ENCODE results near the gene LIFR. TPM values are rescaled to one million over a fixed set of nuclear protein-coding genes. Genes with fewer than 3 reads are reported as not detected.

The LIFR gene
- total and polyA plus RNA-seq, 4 donors = 39.8 to 179 (median 94.9) TPM

DNA sequence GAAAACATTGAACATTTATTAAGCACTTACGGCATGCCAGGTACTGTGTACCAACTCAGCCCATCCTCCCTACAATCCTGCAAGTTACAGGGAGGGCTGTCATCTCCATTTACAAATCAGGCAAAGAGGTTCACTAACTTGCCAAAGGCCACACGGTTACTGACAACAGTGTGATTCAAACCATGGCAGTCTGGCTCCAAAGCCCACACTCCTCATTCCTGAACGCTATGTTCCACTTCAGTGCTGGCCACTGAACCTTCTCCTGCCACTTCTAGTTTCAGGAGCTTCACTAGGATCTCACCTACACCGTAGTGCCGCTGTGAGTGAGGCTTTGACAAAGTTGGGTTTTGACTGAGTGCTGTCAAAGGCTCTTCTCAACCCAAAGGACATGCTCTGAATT is 7.2 kb upstream of the LIFR start:
- WGBS (ENCODE audit: insufficient coverage) = 90% methylated on average over 3 of the region's 5 CpGs
- H3K27me3 ChIP-seq (ENCODE audit: control insufficient read depth, insufficient read depth, low read length) = no peaks in the 10 kb centered on the region
- no peak for DNase-seq (ENCODE audit: low read depth in 4 of 6, low spot score in 6 of 6)

DNA sequence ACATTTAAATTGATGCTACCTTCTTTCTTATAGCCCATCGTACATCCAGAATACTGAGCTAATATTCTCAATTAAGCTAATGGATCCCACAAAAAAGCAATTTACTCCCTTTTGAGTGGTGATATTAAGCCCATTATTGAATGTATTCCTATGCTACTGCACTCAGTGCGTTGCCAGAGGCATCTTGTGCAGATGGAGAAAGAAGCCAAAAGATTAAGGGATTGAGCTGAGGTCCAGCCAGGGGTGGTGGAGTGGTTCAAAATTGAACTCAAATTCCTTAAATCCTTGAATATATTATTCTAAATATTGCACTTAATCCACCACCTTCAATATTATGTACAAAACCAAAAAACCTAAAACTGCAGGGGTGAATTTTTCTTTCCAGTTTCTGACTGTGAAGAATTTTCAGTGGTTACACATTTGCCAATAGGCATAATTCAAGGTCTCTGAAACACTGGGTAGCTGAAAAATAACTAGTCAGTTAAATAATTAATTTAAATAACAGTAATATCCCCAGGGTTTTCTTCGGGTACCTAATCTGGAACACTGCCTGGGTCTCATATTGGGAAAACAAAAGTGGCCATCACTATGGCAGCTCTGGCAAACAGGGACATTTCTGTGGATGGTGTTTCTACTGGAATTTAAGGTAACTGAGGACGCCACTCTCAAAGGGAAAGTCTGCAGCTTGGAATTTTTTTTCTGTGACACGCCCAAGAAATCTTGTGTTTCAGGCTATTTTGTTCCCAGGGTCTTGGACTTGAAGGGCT is 6.2 kb upstream of the LIFR start:
- Histone ChIP-seq H3K4me3 (ENCODE audit: low read depth, low read length) (no peak overlapping the region), H3K27ac (ENCODE audit: low read depth, low read length) (no peak overlapping the region)
- WGBS (ENCODE audit: insufficient coverage) = 43% methylated on average over 1 of the region's 5 CpGs

More for the DNA sequence above, 7.2 kb upstream of the LIFR start:
- Histone ChIP-seq H3K36me3 (ENCODE audit: control insufficient read depth, insufficient read depth, low read length) (no peaks in the 10 kb centered on the region), H3K9me3 (ENCODE audit: control insufficient read depth, insufficient read depth, low read length) (no peaks in the 10 kb centered on the region), H3K27ac (ENCODE audit: low read depth, low read length) (no peak overlapping the region), H3K4me1 (ENCODE audit: control insufficient read depth, insufficient read depth, low read length) (no peaks in the 10 kb centered on the region), H3K4me3 (ENCODE audit: low read depth, low read length) (no peak overlapping the region)

DNA sequence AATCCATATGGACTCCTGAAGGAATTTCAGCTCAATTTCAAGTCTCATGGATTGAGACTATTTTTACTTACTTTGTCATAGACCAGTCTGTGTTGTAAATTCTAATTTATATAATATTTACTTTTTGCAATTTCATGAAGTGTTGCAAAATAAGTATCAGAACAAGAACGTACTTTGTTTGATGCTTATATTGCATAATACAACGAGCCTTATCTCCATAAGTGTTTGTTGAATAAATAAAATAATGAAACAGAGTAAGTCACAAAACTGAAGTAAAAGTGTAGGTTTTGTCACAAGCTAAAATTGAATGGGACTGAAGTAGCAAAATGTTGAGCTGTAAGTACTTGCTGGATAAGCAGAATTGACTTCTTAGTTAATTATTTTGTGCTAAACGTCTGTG is 3.0 kb upstream of the LIFR start:
- Histone ChIP-seq H3K4me1 (ENCODE audit: control insufficient read depth, insufficient read depth, low read length) (no peaks in the 10 kb centered on the region), H3K9me3 (ENCODE audit: control insufficient read depth, insufficient read depth, low read length) (no peaks in the 10 kb centered on the region), H3K4me3 (ENCODE audit: low read depth, low read length) (no peak overlapping the region), H3K36me3 (ENCODE audit: control insufficient read depth, insufficient read depth, low read length) (no peaks in the 10 kb centered on the region), H3K27ac (ENCODE audit: low read depth, low read length) (no peak overlapping the region), H3K27me3 (ENCODE audit: control insufficient read depth, insufficient read depth, low read length) (no peaks in the 10 kb centered on the region)
- no CpG with 5 or more reads among the region's 3 CpGs for WGBS (ENCODE audit: insufficient coverage)
- DNase-seq (ENCODE audit: low read depth in 4 of 6, low spot score in 6 of 6) = no peak

More for the DNA sequence above, 6.2 kb upstream of the LIFR start:
- Histone ChIP-seq H3K36me3 (ENCODE audit: control insufficient read depth, insufficient read depth, low read length) (no peaks in the 10 kb centered on the region), H3K4me1 (ENCODE audit: control insufficient read depth, insufficient read depth, low read length) (no peaks in the 10 kb centered on the region), H3K9me3 (ENCODE audit: control insufficient read depth, insufficient read depth, low read length) (no peaks in the 10 kb centered on the region), H3K27me3 (ENCODE audit: control insufficient read depth, insufficient read depth, low read length) (no peaks in the 10 kb centered on the region)
- DNase-seq (ENCODE audit: low read depth in 4 of 6, low spot score in 6 of 6) = peak in 1 of 6 donors; percentile 47

DNA sequence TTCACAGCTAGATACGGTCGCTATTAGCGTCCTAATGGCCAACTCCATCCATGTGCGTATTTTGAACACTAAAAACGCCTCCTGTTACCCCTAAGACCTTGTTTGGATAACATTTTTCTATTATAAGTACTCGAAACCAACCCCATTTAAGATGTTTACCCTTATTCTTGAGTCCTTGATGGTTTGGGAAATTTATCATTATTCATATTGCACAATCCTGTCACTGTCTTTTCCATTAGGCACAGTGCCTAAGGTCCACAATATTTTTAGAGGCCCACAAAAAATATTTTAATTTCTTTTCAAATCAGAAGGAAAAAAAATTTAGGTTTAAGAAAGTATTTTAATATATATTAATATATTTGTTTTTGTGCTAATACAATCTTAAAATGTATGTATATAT is 1.3 kb upstream of the LIFR start:
- Histone ChIP-seq H3K36me3 (ENCODE audit: control insufficient read depth, insufficient read depth, low read length) (no peaks in the 10 kb centered on the region), H3K27ac (ENCODE audit: low read depth, low read length) (no peak overlapping the region), H3K9me3 (ENCODE audit: control insufficient read depth, insufficient read depth, low read length) (no peaks in the 10 kb centered on the region), H3K4me3 (ENCODE audit: low read depth, low read length) (peak overlapping the region; percentile 96), H3K27me3 (ENCODE audit: control insufficient read depth, insufficient read depth, low read length) (no peaks in the 10 kb centered on the region), H3K4me1 (ENCODE audit: control insufficient read depth, insufficient read depth, low read length) (peaks cover 4% of the 10 kb centered on the region)
- WGBS (ENCODE audit: insufficient coverage) = 40% methylated on average over 1 of the region's 6 CpGs
- no peak for DNase-seq (ENCODE audit: low read depth in 4 of 6, low spot score in 6 of 6)

DNA sequence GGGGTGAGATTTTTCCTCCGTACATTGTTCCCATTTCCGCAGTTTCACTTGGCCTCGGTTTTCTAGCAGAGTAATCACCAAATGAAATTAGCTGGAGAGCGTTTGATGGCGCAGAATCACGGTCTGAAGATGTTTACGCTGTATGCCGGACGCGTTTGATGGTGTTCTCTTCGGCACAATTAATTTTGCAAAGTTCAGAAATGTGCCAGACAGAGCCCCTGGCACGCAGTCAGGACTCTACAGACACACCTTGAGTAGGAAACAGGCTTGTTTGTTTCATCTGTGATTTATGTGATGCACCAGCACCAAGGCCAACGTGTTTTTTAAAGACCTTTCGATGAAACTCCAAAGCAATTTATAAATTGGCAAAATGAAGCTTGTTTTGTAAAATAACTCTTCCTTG is 863 bp upstream of the LIFR start:
- Histone ChIP-seq H3K9me3 (ENCODE audit: control insufficient read depth, insufficient read depth, low read length) (no peaks in the 10 kb centered on the region), H3K36me3 (ENCODE audit: control insufficient read depth, insufficient read depth, low read length) (no peaks in the 10 kb centered on the region), H3K4me1 (ENCODE audit: control insufficient read depth, insufficient read depth, low read length) (peaks cover 4% of the 10 kb centered on the region), H3K27ac (ENCODE audit: low read depth, low read length) (peak overlapping the region; percentile 99), H3K4me3 (ENCODE audit: low read depth, low read length) (peak overlapping the region; percentile 96), H3K27me3 (ENCODE audit: control insufficient read depth, insufficient read depth, low read length) (no peaks in the 10 kb centered on the region)
- WGBS (ENCODE audit: insufficient coverage) = 2% methylated on average over 11 of the region's 14 CpGs
- no peak for DNase-seq (ENCODE audit: low read depth in 4 of 6, low spot score in 6 of 6)

DNA sequence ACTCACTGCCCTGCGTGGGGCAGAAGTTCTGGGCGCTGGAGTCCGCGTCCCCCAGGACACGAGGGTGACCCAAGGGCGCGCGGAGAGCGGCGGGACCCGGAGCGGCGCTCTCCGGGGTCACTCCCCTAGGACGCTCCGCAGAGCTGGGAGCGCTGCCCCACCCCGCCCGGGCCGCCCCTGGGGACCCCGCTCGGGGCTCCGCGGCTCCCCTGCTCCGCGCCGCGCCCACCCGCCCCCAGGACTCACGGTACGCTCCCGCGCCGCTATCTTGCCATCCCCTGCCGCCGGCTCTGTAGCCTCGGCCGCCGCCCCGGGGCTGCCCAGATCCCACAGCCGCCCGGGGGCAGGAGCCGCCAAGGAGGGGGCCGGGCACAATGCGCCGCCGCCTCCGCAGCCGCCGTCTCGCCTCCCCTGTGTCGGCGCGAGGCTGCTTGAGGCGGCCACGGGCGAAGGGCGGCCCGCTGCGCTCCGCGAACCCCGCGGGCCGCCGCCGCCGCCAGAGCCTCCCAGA is 303 bp downstream of the LIFR start:
- under 1% methylated on average over 68 of the region's 68 CpGs for WGBS (ENCODE audit: insufficient coverage)
- Histone ChIP-seq H3K27me3 (ENCODE audit: control insufficient read depth, insufficient read depth, low read length) (no peaks in the 10 kb centered on the region), H3K36me3 (ENCODE audit: control insufficient read depth, insufficient read depth, low read length) (no peaks in the 10 kb centered on the region), H3K4me3 (ENCODE audit: low read depth, low read length) (peak overlapping the region; percentile 87), H3K4me1 (ENCODE audit: control insufficient read depth, insufficient read depth, low read length) (peaks cover 6% of the 10 kb centered on the region), H3K9me3 (ENCODE audit: control insufficient read depth, insufficient read depth, low read length) (no peaks in the 10 kb centered on the region), H3K27ac (ENCODE audit: low read depth, low read length) (peak overlapping the region; percentile 83)
- no peak for DNase-seq (ENCODE audit: low read depth in 4 of 6, low spot score in 6 of 6)

DNA sequence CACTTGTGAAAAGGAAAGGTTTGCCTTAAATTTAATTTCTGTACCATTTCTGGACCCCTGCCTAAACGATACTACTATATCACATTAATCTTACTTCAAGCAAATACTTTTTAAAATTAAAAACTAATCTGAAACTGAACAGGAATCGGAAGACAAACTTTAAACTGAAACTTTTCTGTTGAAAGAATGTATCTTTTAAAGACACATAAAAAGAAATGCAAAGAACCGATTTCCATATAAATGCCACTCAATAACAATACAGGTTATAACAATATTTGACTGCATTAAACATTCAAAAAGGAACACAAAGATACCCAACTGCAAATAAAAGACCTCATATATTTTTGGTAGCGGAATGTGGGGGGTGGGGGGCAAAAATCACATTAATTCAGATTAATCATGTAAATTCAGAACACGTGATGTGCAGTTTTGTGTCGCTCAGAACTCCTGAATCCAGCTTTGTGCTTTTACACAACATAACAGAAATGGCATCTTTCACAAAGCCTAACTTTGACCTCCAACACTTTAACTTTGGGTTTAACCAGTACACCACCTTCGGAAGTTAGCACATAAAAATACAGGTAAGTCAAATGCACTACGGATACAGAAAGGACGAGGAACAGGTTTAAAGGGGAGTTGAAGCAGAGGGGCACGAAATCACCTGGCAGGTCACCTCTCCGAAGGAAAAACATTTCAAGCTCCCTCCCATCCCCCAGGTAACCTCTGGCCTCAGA is 925 bp downstream of the LIFR start:
- H3K27ac ChIP-seq (ENCODE audit: low read depth, low read length) = peak overlapping the region; percentile 83
- WGBS (ENCODE audit: insufficient coverage) = 0% methylated on average over 3 of the region's 11 CpGs
- DNase-seq (ENCODE audit: low read depth in 4 of 6, low spot score in 6 of 6) = no peak

DNA sequence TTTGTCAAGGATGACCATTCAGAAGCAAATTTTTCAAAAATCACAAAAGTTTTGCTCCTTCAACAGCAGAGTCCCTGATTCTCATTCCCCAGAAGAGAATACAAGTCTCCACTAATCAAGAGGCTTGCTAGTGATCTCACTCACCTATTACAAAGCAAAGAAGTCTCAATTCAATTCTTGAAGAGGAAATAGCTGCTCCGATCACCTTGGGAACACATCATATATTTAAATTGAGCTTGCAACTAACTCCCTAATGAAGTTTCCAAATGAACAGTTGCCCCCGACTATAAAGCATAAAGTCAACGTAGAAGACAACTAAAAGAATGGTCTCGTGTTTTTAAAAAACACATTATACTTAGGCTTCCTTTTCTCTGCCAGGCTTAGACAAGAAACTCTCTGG is 1.6 kb downstream of the LIFR start:
- Histone ChIP-seq H3K27me3 (ENCODE audit: control insufficient read depth, insufficient read depth, low read length) (no peaks in the 10 kb centered on the region), H3K9me3 (ENCODE audit: control insufficient read depth, insufficient read depth, low read length) (no peaks in the 10 kb centered on the region), H3K27ac (ENCODE audit: low read depth, low read length) (peak overlapping the region; percentile 83), H3K4me1 (ENCODE audit: control insufficient read depth, insufficient read depth, low read length) (peaks cover 8% of the 10 kb centered on the region), H3K4me3 (ENCODE audit: low read depth, low read length) (peak overlapping the region; percentile 87), H3K36me3 (ENCODE audit: control insufficient read depth, insufficient read depth, low read length) (no peaks in the 10 kb centered on the region)
- DNase-seq (ENCODE audit: low read depth in 4 of 6, low spot score in 6 of 6) = peak in 2 of 6 donors; percentile 44 to 65
- 0% methylated on average over 1 of the region's 4 CpGs for WGBS (ENCODE audit: insufficient coverage)

More for the DNA sequence above, 925 bp downstream of the LIFR start:
- Histone ChIP-seq H3K36me3 (ENCODE audit: control insufficient read depth, insufficient read depth, low read length) (no peaks in the 10 kb centered on the region), H3K4me3 (ENCODE audit: low read depth, low read length) (peak overlapping the region; percentile 87), H3K9me3 (ENCODE audit: control insufficient read depth, insufficient read depth, low read length) (no peaks in the 10 kb centered on the region), H3K4me1 (ENCODE audit: control insufficient read depth, insufficient read depth, low read length) (peaks cover 8% of the 10 kb centered on the region), H3K27me3 (ENCODE audit: control insufficient read depth, insufficient read depth, low read length) (no peaks in the 10 kb centered on the region)

DNA sequence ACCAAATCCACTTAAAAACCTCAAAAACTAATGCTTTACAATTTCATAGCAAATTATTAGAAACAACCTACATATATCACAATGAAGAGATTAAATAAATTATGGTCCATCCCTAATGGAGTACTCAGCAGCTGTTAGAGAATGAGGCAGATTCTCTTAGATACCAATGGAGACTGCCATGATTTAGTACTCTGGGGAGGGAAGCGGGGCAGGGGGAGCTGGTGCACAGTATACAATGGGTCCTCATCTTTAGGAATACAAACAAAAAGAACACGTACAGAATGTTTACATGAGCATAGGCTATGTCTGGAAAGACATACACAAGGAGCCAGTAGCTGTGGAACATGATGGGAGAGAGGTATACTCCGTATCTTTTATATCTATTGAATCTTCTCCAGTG is 2.0 kb downstream of the LIFR start:
- peak overlapping the region; percentile 83 for H3K27ac ChIP-seq (ENCODE audit: low read depth, low read length)
- H3K27me3 ChIP-seq (ENCODE audit: control insufficient read depth, insufficient read depth, low read length) = no peaks in the 10 kb centered on the region
- H3K4me3 ChIP-seq (ENCODE audit: low read depth, low read length) = peak overlapping the region; percentile 87
- H3K36me3 ChIP-seq (ENCODE audit: control insufficient read depth, insufficient read depth, low read length) = no peaks in the 10 kb centered on the region
- no peaks in the 10 kb centered on the region for H3K9me3 ChIP-seq (ENCODE audit: control insufficient read depth, insufficient read depth, low read length)
- WGBS (ENCODE audit: insufficient coverage) = no CpG with 5 or more reads among the region's 3 CpGs
- peak in 1 of 6 donors; percentile 56 for DNase-seq (ENCODE audit: low read depth in 4 of 6, low spot score in 6 of 6)
- peaks cover 10% of the 10 kb centered on the region for H3K4me1 ChIP-seq (ENCODE audit: control insufficient read depth, insufficient read depth, low read length)
